Body of pancreas (tissue), 4 donors: Measurements from ENCODE around the gene STK39. TPM values are rescaled to one million over a fixed set of nuclear protein-coding genes. Genes with fewer than 3 reads are reported as not detected.

Experiments
- ATAC-seq: fragments of 150-250 bp; one replicate; pipeline ENCODE4 v1.9.1; 2016
- DNase-seq, 4 donors: peaks; one replicate each; pipeline ENCODE4 v3.0.0-alpha.2; 2019
- H3K27ac ChIP-seq, 4 donors: fragments of 200-600 bp; sonication (generic); 1 replicate in 3 of 4; 2 replicates in 1 of 4; pipeline versions ENCODE4 v1.5.1 to v1.6.1; 2016 to 2019; ENCODE audit warnings: mild to moderate bottlenecking in 1 of 4, mixed read lengths in 1 of 4, moderate library complexity in 1 of 4
- H3K27me3 ChIP-seq, 2 donors: fragments of 200-600 bp; sonication (generic); one replicate each; pipeline ENCODE4 v1.6.0; 2016; ENCODE audit warnings: mild to moderate bottlenecking in 1 of 2
- H3K36me3 ChIP-seq, 2 donors: fragments of 200-600 bp; sonication (generic); replicated peaks in 1 of 2; 2 replicates each; pipeline ENCODE4 v1.5.1; 2016; ENCODE audit warnings: low read depth in 2 of 2; ENCODE audit not compliant: insufficient read depth in 1 of 2
- H3K4me1 ChIP-seq: fragments of 200-600 bp; sonication (generic); one replicate; pipeline ENCODE4 v1.6.0; 2016
- H3K4me3 ChIP-seq, 2 donors: fragments of 200-600 bp; sonication (generic); 1 replicate in 1 of 2; 2 replicates in 1 of 2; pipeline ENCODE4 v1.5.1; 2016 to 2019
- H3K9me3 ChIP-seq, 3 donors: fragments of 200-600 bp; sonication (generic); 1 replicate in 2 of 3; 2 replicates in 1 of 3; pipeline ENCODE4 v1.5.1; 2016
- POLR2A ChIP-seq, 3 donors: fragments of 450-650 bp; IDR thresholded peaks; one replicate each; pipeline ENCODE4 v1.6.1; 2016; ENCODE audit warnings: antibody characterized with exemption in 3 of 3, mild to moderate bottlenecking in 2 of 3
- WGBS, 2 donors: methylation state at CpG; one replicate each; pipeline ENCODE4 v1.1.5; 2017; 5-methylcytosine and 5-hydroxymethylcytosine counted together
- intact Hi-C: fragments of 100-400 bp; cut with DNase I; formaldehyde crosslinking; loops from one replicate; pipeline ENCODE4 v1.15.1; 2023
- total RNA-seq, 2 donors: library from RNA; depleted of rRNA; stranded (reverse); fragments of >200 nt; gene quantifications; one replicate each; pipeline ENCODE4 v1.1.0, GENCODE V29; 2016
- TF ChIP-seq, protein P1 (sequence below), 7 experiments: fragments of 450-650 bp in 4 of 7; fragments of 200-600 bp in 3 of 7; sonication (generic) in 3 of 7; IDR thresholded peaks; one replicate each; pipeline ENCODE4 v1.5.1; 2016 to 2019; ENCODE audit warnings: antibody characterized with exemption in 7 of 7

STK39 gene
- total RNA-seq, 2 donors from 2014 or later, result 12.9 to 15.8 TPM

DNA sequence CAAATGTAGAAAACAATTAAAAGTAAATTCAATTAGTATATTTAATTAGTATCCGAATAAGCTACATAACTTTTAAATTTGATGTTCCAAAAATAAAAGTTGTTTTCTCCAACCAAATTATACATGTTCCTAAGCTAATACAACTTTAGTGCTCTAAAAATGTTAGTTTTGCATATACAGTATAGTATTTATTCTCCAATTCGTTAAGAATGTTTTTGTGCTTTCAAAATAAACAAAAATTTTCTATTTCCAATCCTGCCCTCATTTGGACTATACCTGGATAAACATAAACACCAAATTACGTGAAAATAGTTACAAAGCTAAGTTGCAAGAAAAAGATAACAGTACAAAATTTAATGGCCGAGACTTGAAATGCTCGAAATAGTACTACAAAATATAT lies 71.9 kb downstream of the STK39 start:
- DNase-seq, result no peak
- Histone ChIP-seq H3K4me3 (no peak overlapping the region), H3K9me3 (no peaks in the 10 kb centered on the region), H3K27me3 (no peaks in the 10 kb centered on the region), H3K27ac (no peak overlapping the region), H3K36me3 (no peaks in the 10 kb centered on the region), H3K4me1 (peaks cover 7% of the 10 kb centered on the region)
- intact Hi-C loops, result no loop called here
- no peak for ATAC-seq
- no peak for TF ChIP-seq POLR2A (IDR thresholded peaks at IDR 0.05)
- TF ChIP-seq, protein P1, sequence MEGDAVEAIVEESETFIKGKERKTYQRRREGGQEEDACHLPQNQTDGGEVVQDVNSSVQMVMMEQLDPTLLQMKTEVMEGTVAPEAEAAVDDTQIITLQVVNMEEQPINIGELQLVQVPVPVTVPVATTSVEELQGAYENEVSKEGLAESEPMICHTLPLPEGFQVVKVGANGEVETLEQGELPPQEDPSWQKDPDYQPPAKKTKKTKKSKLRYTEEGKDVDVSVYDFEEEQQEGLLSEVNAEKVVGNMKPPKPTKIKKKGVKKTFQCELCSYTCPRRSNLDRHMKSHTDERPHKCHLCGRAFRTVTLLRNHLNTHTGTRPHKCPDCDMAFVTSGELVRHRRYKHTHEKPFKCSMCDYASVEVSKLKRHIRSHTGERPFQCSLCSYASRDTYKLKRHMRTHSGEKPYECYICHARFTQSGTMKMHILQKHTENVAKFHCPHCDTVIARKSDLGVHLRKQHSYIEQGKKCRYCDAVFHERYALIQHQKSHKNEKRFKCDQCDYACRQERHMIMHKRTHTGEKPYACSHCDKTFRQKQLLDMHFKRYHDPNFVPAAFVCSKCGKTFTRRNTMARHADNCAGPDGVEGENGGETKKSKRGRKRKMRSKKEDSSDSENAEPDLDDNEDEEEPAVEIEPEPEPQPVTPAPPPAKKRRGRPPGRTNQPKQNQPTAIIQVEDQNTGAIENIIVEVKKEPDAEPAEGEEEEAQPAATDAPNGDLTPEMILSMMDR (IDR thresholded peaks at IDR 0.05), result no peak
- 88 to 92% methylated on average over 5 of the region's 5 CpGs for WGBS, 2 donors

DNA sequence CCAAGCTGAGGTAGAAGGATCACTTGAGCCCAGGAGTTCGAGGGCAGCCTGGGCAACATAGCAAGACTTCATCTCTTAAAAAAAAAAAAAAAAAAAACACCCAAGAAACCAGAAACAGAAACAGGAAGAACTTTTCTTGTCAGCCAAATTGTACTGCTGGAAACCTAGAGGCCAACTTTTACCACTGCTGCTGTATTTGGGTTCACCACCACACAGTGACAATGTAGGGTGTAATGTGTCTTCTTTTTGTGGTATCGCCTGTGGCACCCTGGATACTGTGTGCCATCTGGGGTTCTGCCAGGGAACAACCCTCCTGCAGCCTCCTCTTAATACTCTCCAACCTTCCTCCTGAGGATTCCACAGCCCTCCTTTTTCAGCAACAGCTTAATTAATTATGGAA lies 72.6 kb downstream of the STK39 start:
- intact Hi-C loops, result no loop called here
- no peaks in the 10 kb centered on the region for H3K9me3 ChIP-seq
- TF ChIP-seq, protein P1 (IDR thresholded peaks at IDR 0.05), result no peak
- TF ChIP-seq POLR2A (IDR thresholded peaks at IDR 0.05), result no peak
- WGBS, 2 donors, result 87 to 89% methylated on average over 2 of the region's 2 CpGs
- no peaks in the 10 kb centered on the region for H3K27me3 ChIP-seq
- H3K27ac ChIP-seq, result no peak overlapping the region
- ATAC-seq (no peak), DNase-seq (no peak)
- no peak overlapping the region for H3K4me3 ChIP-seq
- H3K4me1 ChIP-seq, result peaks cover under 1% of the 10 kb centered on the region
- H3K36me3 ChIP-seq, result no peaks in the 10 kb centered on the region

DNA sequence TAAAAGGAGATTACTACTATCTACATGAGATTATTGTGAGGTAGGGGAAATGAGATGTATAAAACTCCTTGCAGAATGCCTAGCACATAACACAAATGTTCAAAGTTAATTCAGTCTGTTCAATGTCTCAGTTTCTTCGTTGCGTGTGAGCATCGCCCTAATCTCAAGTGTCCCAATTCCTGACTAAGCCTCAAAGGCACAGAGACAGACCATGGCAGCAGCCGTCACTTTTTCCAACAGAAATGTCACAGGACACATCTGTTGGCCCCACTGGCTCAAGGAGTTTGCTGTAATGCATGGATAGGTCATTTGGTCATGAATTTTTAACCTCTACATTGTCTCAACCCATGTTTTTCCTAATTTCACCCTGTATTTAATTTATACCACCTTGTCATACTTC lies 75.3 kb downstream of the STK39 start:
- DNase-seq, result no peak
- 97% methylated on average over 4 of the region's 4 CpGs for WGBS, 2 donors
- intact Hi-C loops, result no loop called here
- Histone ChIP-seq H3K9me3 (no peaks in the 10 kb centered on the region), H3K4me1 (no peaks in the 10 kb centered on the region), H3K27ac (no peak overlapping the region), H3K27me3 (no peaks in the 10 kb centered on the region), H3K36me3 (no peaks in the 10 kb centered on the region), H3K4me3 (no peak overlapping the region)
- no peak for ATAC-seq
- TF ChIP-seq, protein P1 (IDR thresholded peaks at IDR 0.05), result no peak
- no peak for TF ChIP-seq POLR2A (IDR thresholded peaks at IDR 0.05)

DNA sequence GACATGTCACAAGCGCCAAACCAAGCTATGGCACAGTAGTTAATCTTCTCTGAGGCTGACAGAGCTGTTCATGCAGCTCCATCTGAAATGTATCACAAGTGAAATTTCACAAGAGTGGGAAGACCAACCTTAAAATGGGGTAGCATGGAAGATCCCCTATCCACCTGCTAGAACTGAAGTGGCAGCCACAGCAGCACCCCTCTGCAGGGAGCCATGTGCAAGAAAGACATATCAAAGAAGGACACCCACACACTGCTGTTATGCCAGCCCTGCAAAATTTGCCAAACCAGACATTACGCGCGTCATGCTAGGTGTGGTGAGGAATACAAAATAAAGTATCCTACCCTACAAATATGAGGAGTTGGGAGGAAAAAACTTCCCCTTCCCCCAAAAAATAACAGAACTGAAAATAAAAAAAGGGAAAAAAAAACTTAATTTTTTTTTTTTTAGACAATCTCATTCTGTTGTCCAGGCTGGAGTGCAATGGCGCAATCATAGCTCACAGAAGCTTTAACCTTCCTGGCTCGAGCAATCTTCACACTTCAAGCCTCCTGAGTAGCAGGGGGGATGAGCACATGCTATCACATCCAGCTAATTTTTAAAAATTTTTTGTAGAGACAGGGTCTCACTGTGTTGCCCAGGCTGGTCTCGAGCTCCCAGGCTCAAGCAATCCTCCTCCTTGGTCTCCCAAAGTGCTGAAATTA lies 76.2 kb downstream of the STK39 start:
- Histone ChIP-seq H3K4me3 (no peak overlapping the region), H3K36me3 (no peaks in the 10 kb centered on the region), H3K27ac (no peak overlapping the region), H3K9me3 (no peaks in the 10 kb centered on the region), H3K4me1 (no peaks in the 10 kb centered on the region), H3K27me3 (no peaks in the 10 kb centered on the region)
- 88 to 97% methylated on average over 7 of the region's 7 CpGs for WGBS, 2 donors
- ATAC-seq, result no peak
- intact Hi-C loops, result no loop called here
- DNase-seq, result no peak
- TF ChIP-seq POLR2A (IDR thresholded peaks at IDR 0.05), result no peak
- TF ChIP-seq, protein P1 (IDR thresholded peaks at IDR 0.05), result no peak
